HG03354 (cell line): ENCODE data around the gene PHF21A.

ENCODE experiments used
- ATAC-seq: cut with Tn5 transposase; IDR thresholded peaks from one replicate; pipeline ENCODE4 v1.9.1; 2021; ENCODE audit warnings: mild to moderate bottlenecking; ENCODE audit not compliant: unreplicated experiment, poor library complexity, severe bottlenecking

PHF21A gene

GRCh38 chr11:45945397-45945999 is 175.8 kb downstream of the PHF21A start:
- no peak for ATAC-seq

DNA sequence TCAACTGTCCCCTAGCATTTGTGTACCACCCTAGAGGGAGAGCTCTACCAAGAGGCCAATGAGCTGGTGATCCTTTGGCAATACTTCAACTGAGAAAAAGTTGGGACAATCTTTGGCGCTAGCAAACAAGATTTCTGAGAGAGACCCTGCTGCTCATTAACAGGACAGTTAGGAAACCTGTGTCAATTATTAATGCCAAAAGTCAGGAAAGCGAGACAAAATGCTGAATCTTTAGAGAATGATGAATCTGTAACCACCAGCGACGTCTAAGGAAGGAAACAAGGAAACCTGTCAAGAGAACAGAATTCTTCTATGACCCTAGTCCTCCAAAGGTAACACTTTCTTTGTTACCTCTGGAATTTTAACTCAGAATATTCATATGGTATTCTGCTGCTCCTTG is 178.9 kb downstream of the PHF21A start:
- no peak for ATAC-seq

DNA sequence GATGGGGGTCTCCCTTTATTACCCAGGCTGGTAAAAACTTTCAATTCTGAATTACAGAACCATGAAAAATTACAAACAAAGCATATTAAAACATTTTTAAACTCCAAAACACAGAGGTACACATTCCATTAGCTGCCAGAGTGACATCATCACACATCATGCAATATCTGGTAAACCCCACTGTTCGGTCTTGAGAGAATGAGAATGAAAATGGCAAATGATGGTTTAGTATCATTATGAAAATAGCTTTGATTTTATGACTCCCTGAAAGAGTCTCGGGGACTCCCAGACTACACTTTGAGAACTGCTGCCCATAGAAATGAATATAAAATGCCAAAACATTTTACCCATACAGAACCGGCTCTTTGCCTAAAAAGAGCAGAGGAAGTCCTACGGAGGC is 180.0 kb downstream of the PHF21A start:
- no peak for ATAC-seq

DNA sequence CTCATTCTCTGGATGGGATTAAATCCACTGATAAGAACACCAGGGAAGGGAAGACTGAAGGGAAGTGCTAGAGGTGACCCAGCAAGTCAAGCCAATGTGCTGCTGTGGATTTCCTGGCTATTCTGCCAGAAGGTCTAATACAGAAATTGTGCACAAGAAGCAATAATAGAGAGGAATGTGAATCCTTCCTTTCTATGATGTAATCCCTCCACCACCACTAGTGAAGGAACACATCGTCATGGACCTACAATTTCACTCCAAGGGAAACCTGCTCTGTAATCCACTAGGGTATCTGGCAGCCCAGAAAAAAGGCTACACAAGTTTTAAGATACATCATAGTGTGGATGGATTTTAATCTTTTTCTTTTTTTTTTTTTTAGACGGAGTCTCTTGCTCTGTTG is 181.4 kb downstream of the PHF21A start:
- ATAC-seq: no peak

GRCh38 chr11:45937916-45938315 is 183.3 kb downstream of the PHF21A start:
- ATAC-seq: no peak

DNA sequence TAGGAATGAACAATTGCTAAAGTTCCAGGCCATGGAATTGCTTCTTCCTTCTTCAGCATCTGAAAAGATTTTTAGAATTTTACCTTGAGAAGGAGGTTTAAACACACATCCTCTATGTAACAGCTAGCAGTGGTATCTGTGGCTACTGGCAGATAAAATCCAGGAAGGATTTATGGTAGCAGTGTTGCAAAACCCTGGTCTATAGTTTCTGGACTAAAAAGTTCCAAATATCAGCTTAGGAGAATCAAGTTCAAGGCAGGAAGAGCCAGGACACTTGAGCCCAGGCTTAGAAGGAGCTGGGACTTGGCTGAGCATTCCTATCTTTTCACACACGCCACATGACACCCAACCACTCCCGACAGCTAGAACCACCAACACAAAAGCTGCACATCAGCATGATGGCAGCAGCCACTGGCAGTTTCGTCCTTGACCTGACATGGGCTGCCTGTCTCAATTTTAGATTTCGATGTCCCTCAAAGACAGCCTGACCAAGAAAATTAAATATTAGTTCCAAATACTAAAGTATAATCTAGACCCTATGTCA is 184.7 kb downstream of the PHF21A start:
- ATAC-seq: no peak

DNA sequence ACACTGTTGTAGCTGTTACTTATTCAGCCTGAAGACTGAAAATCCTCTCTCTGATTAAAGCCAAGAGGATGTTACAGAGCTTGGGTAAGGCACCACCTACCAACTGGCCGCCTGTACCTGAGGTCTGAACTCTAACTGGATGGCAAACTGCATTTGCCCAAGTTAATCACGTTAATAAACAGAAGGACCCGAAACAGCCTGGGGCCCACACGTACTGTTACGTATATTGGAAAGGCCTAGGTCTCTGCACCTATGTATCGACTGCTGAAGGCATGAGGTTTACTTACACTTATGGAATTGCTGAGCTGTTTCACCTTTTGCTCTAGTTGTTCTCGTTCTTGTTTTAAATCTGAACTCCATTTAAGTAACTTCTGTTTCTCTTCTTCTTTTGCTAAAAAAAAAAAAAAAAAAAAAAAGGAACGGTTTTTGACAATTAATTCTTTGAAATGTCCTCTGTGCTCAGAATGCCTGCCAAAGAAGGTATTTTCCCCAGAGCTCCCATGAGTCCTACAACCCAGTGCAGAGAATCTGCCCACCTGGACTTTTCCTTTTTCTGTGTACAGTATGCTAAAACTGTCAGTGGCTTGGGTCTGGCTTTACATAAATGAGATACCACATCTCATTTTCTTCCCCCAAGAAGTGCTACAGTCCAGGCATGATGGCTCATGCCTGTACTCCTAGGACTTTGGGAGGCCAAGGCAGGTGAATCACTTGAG is 185.7 kb downstream of the PHF21A start:
- ATAC-seq: no peak

DNA sequence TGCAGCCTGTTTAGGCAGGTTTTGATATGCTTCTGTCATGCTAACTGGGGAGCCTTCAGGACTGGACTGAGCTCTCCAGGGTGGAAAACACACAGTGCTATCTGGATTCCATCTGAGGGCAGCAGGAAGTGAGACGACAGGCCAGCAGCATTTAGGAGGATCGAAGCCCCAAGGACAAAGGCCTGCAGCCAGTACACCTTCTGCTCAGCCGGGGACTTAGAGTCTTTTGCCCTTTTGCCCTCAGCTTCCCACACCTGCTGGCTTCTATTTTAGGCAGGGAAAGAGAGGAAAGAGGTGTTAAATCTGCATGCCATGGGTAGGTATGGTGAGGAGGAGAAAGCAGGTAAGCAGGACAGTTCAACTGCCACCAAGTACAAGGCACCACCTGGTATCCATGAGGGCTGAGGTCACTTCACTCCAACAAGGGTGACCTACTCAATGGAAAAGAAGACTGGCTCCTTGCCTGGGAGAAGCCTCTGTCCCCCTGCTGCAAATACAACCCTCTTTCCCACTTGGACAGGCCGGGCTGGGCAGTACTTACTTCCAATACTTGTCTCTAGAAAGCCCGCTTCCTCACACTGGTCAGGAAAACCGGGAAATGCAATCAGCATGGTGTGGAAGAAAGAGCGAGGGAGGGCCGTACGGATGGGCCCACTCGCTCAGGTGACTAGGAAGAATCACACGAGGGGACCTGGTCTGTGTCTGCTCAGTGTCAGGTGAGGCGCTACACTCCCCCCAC is 186.5 kb downstream of the PHF21A start:
- ATAC-seq: no peak

DNA sequence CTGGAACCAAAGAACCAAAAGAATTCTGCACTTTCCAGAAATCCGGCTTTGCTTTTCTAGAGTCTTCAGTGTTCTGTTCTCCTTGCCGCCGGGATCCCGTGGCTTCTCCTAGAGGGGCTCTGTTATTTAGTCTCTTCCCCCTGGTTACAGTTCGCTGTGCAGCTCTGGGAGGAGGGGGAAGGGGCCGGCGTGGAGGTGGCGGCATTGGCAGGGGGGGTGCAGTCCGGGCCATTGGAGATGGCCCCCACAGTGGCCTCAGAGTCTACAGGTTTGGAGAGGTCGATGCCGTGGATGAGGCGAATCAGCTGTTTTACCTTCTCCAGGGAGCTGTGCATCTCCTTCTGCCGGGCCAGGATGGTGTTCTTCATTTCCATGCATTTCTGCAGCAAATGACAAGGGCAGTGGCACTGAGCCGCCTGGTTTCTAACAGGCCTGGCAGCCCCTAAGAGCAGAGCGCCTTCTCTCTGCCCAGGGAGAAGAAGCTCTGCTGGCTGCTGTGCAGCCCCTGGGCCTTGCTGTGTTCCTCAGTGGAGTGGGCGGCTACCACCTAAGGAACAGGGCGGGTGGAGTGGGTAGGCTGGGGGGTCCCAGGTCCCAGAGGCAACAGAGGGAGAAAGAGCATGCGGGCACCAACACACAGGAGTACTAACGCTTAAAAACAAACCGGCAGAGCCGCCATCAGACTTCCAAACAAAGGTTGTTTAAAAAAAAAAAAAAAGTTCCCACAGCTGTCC is 187.2 kb downstream of the PHF21A start:
- no peak for ATAC-seq

DNA sequence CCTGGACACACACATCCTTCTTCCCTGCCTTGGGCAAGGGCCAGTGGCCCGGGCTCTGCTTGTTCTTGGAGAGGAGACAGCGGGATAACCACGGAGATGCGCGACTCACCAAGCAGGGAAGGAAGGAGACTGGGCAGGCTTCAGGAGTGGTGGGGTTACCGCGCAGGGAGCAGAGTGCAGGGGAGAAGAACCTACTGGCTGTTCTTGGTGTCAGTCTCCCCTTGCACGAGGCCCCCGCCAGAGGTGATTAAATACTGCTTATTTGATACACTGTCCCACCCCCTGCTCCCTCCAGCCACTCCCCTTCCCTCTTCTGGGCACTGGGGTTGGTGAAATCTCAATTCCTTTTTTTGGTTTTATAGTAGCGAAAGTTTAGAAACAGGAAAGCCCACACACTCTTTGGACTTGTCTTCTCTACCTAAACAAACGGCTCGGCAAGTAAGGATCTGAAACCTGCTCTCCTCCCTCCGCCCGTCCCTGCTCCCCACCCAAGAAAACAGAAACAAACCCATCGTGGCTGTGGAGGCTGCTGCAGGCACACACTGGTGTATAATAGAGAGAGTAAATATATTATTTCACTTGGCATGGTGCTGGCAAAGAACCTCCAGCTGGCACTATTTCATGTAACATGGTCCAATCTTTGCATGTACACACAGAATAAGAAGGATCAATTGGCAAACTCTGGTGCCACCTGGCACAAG is 188.0 kb downstream of the PHF21A start:
- peak; percentile 23 for ATAC-seq

DNA sequence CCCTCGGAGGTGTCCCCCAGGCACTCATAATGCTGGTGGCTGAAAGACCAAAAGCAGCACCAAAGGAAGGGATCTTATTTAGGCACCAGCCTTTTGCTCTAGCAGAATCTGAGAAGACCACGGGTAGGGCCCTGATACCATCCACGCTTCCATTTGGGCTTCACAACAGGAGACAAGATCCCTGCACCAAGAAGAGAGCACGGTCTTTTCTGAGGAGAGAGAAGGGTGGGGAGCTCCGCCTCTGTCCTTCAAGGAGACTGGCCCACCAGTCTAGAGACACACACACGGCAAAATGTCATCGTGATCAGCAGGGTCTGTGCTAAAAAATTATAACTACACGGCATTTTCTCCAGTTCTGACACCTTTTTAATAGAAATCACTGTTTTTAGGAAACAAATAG is 189.0 kb downstream of the PHF21A start:
- ATAC-seq: no peak

- no peak for ATAC-seq
Observed at GRCh38 chr11:45931739-45932138, 189.5 kb downstream of the PHF21A start.

DNA sequence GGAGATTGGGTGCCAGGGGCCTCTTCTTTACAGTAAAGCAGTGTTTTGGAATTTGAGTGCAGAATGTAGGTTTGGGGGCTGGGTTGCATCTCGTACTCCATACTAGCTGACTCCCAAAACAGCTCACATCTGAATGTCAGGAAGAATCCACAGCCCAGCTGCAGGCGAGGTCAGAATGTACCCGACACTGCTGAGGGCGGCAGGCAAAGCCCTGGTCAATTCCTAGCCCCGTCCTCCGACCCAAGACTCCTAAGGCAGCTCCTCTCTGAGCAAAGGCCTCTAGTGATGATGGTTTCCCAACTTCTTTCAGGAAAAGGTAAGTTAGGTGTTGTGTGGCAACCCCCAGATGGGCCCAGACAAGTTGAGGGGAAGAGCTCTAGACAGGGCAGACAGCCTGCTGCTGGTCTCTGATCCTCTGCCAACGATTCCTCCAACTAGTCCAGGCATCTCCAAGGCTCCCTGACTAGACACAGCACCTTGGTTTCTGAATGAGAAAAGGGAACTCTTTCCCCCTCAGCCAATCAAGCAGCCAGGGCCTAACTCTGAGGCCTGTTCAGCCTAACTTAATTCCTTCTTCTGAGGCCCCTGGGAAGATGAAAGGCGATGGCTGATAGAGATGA is 190.2 kb downstream of the PHF21A start:
- no peak for ATAC-seq

DNA sequence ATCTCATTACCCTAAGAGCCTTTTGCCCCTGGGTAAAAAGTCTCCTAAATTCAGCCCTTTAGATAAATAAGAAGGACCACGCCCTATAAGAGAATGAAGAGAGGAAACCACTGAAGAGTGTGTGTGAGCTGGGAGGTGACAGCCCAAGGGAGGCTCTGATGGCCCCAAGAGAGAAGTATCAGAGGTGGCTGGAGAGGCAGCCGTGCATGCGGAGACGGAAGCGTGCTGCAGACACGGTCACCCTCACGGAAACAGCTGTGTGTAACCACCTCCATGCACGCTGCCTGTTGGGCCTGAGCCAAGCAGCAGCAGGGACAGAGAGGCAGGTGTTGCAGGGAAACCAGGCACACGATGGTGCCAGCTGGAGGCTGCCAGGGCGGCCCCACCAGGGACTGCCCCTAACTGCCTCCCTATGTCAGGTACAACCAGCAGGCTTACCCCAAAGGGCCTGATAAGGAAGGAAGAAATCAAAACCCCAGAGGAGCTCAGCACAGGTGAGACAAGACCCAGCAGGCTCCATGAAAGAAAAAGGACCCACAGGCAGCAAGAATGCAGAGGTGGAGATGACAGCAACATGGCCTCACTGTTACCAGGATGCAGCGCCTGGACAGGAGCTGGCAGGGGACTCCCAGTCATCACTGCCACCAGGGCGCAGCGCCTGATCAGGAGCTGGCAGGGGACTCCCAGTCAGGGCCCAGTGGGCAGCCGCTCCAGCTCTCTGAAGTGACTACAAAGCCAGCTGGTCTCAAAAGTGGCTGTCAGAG is 191.0 kb downstream of the PHF21A start:
- peak; percentile 94 for ATAC-seq

- ATAC-seq: no peak
Observed at GRCh38 chr11:45929486-45930030, 191.7 kb downstream of the PHF21A start.

- ATAC-seq: no peak
Observed at GRCh38 chr11:45928535-45929215, 192.6 kb downstream of the PHF21A start.

- ATAC-seq: no peak
Observed at GRCh38 chr11:45927684-45928413, 193.4 kb downstream of the PHF21A start.
